Skin epidermis (tissue), 12 donors: ENCODE data around the gene EVL.
"Not testable (repeated sequence)": the region's sequence is repeated elsewhere in the genome, so short reads cannot be mapped to it uniquely, and the experiment has no call there.

Experiments
- H3K27ac ChIP-seq, 21 experiments: fragments of 200-600 bp; sonication (generic) in 11 of 21; one replicate each; pipeline ENCODE4 v1.5.0; 2020; ENCODE audit warnings: mild to moderate bottlenecking in 3 of 21, inconsistent platforms in 2 of 21, moderate library complexity in 2 of 21
- H3K4me3 ChIP-seq, 7 experiments: fragments of 200-600 bp; sonication (generic) in 2 of 7; one replicate each; pipeline ENCODE4 v1.5.0; 2020; ENCODE audit warnings: inconsistent platforms in 2 of 7, mild to moderate bottlenecking in 2 of 7, moderate library complexity in 1 of 7

The EVL gene

GRCh38 chr14:100062590-100062989 is 2.6 kb upstream of the EVL start:
- H3K27ac ChIP-seq = peak overlapping the region in 9 of 21 experiments; percentile 9 to 94 (median 55)
- no peak overlapping the region for H3K4me3 ChIP-seq

DNA sequence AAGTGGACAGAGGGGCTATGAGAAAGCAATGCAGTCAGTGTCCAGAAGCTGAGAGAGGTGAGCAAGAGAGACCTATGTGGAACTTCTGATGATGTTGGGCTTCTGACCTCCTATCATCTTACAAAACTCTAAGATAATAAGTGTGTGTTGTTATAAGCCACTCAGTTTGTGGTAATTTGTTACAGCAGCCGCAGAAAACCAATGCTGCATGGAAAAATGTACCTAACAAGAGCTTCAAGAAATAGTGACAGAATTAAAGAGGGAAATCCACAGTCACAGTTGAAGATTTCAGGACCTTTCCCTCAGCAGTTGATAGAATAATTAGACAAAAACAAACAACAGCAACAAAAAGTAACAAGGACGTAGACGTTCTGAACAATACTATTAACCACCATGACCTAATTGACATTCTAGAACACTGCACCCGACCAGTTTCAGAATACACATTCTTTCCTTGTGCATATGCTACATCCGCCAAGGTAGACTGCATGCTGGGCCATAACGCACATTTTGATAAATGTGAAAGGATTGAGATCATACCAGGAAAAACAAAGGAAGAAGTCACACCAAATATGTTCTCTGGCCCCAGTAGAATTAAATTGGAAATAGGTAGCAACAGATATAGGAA is 1.8 kb upstream of the EVL start:
- no peak overlapping the region for H3K4me3 ChIP-seq
- H3K27ac ChIP-seq = peak overlapping the region in 10 of 21 experiments; percentile 9 to 94 (median 60)

- peak overlapping the region in 15 of 21 experiments; percentile 18 to 94 (median 77) for H3K27ac ChIP-seq
- not testable (repeated sequence) for H3K4me3 ChIP-seq
These were observed 708 bp upstream of the EVL start for GRCh38 chr14:100064335-100065092.

DNA sequence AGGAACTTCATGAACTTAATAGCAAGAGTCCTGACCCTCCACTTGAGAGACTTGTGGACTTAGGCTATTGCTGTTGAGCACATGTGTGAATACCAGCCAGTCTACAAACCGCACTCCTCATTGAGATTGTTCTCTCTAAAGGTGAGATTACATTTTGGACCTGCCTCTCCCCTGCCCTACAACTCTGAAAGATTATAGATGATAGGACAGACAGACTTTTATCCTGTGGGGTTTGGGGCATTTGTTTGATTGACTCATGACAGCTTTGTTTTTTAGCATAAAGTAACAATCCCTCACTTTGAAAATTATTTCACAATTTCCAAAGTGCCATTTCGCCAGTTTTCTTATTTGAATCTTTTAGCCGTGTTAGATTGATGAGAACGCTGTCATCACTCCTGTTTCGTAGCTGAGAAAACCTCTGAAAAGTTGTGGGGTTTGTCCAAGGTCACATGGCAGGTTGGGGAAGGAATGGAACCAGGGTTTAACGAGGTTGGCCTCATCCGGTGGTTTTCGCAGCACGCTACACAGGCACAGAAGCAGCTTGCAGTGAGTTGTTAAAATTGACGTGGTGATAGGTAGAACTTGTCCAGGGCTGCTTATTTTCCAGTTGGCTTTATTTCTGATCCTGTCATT is 836 bp downstream of the EVL start:
- Histone ChIP-seq H3K27ac (peak overlapping the region in 19 of 21 experiments; percentile 36 to 94 (median 77)), H3K4me3 (peak overlapping the region; percentile 16 to 32 (median 22))

GRCh38 chr14:100066962-100067361 is 1.7 kb downstream of the EVL start:
- Histone ChIP-seq H3K27ac (peak overlapping the region in 17 of 21 experiments; percentile 59 to 94 (median 74)), H3K4me3 (peak overlapping the region in 6 of 7 experiments; percentile 7 to 32 (median 24))

DNA sequence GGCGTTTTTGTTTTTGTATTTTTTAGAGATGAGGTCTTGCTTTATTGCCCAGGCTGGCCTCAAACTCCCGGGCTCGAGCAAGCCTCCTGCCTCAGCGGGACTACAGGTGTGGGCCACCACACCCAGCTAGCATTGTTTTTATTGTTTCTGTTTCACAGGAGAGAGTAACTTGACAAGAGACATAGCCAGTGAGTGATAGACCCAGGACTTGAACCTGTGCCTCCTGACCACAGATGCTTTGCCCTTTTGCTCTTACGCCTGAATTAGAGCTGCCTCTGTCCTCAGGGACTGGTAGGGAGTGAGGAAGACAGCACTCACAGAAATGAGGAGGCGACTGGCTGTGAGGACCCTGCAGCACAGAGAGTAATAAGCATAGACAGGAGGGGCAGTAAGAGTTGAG is 2.3 kb downstream of the EVL start:
- Histone ChIP-seq H3K4me3 (peak overlapping the region in 6 of 7 experiments; percentile 7 to 32 (median 24)), H3K27ac (peak overlapping the region in 19 of 21 experiments; percentile 58 to 94 (median 70))

DNA sequence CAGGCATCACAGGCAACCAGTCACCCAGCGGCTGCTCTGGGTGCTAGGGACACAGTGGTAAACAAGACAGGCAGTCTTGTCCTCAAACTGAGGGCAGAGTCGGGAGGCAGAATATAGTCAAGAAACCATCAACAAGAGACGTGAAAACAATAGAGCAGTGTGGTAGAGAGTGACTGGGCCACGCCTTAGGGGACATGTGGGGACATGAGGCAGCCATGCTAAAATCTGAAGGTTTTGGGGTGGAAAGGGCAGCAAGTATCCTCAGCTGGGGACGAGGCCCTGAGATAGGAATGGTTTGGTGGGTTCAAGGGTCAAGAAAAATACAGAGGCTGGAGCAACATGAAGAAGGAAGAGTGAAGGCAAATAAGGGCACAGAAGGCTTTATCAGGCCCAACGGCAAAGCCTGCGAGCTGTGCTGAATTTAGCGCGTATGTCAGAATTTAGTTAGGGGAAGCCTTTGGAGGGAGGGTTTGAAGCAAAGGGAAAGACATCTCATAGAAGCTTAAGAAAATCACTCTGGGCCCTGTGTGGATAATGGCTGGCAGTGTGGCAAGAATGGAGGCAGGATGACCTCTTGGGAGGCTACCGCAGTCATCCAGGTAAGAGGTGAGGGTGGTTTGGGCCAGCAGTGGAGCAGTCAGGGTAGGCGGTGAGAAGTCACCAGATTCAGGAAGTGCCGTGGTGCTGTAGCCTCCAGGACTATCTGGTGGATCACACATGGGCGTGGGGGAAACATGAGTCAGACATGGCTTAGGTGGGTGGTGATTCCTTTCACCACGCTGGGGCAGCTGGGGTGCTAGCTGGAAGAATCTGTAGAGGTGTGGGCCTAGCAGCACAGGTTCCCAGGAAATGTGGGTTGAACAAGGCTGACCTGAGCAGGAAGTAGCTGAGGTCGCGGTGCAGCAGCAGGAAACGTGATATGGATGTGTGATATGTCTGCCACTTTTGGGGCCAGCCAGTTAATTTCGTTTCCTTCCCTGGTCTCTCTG is 3.0 kb downstream of the EVL start:
- Histone ChIP-seq H3K4me3 (peak overlapping the region in 5 of 7 experiments; percentile 7 to 32 (median 27)), H3K27ac (peak overlapping the region in 20 of 21 experiments; percentile 36 to 94 (median 70))

DNA sequence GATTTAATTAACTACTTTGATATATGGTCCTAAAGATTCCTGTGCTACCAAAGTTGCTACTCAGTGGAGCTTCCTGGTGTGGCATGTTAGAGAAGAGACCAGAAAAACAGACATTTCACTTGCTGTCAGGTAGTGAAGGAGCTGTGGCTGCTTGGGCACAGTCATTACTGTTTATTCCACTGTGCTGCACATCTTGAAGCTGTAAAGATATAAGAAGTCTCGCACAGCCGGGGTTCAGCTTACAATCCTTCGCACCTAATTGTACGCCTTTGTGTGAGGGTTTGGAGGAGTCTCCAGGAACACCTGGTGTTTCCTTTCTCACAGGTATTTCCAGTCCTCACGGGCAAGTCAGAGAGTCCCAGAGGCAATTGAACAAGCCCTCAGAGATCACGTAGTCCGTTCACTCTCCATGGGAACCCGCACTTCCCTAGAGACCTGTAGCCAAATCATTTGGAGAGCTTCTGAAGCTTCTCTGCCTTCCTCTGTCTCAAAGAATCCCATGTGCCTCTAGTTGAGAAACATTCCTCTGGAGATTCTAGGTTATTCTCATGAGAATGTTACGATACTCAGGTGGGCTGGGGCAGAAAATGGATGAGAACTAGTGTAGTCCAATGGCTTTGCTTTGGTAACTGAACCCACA is 4.1 kb downstream of the EVL start:
- H3K4me3 ChIP-seq = peak overlapping the region in 6 of 7 experiments; percentile 2 to 31 (median 7)
- H3K27ac ChIP-seq = peak overlapping the region in 19 of 21 experiments; percentile 22 to 94 (median 70)

GRCh38 chr14:100070310-100070709 is 5.1 kb downstream of the EVL start:
- peak overlapping the region in 11 of 21 experiments; percentile 11 to 94 (median 77) for H3K27ac ChIP-seq
- peak overlapping the region in 3 of 7 experiments; percentile 4 to 5 (median 5) for H3K4me3 ChIP-seq

- no peak overlapping the region for H3K4me3 ChIP-seq
- peak overlapping the region in 7 of 21 experiments; percentile 36 to 94 (median 72) for H3K27ac ChIP-seq
These were observed 6.3 kb downstream of the EVL start for GRCh38 chr14:100071545-100071944.

- Histone ChIP-seq H3K27ac (peak overlapping the region in 18 of 21 experiments; percentile 18 to 94 (median 52)), H3K4me3 (peak overlapping the region in 2 of 7 experiments; percentile 2 to 20)
These were observed 7.6 kb downstream of the EVL start for GRCh38 chr14:100072783-100073346.

DNA sequence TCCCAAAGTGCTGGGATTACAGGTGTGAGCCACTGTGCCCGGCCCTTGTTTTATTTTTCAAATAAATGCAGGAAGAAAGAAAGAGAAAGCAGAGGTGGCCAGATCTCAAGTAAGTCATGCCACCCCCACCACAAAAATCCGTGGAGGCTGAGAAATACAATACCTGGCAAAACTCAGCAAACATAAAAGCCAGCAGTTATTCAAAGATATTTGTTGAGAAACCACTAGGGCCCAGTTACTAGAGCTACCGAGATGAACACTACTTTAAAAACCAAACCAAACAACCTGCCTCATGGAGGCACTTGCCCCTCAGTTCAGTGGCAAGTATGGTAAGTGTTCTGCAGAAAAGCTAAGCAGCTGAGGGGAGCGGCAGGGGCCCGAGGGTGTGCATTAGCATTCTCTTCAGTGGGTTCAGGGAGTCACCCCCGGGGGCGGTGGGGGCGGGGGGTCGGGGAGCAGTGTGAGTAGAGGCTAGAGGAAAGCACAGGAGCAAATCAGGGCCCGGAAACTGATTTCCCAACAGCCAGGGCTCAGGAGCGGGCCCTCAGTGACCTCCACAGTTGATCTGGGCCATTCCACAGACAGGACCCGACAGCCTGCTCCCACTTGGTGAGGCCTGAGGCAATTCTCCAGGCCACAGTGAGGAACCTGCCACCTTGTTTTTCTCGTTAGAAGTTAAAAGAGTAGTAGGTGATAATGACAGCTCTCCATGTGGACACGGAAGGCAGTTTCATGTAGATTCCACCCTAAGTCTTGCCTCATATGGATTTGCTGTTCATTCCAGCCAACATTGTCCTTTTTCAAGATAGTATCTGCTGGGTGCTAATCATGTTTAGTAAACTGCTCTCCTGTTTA is 8.6 kb downstream of the EVL start:
- H3K4me3 ChIP-seq = no peak overlapping the region
- peak overlapping the region in 16 of 21 experiments; percentile 22 to 94 (median 62) for H3K27ac ChIP-seq

DNA sequence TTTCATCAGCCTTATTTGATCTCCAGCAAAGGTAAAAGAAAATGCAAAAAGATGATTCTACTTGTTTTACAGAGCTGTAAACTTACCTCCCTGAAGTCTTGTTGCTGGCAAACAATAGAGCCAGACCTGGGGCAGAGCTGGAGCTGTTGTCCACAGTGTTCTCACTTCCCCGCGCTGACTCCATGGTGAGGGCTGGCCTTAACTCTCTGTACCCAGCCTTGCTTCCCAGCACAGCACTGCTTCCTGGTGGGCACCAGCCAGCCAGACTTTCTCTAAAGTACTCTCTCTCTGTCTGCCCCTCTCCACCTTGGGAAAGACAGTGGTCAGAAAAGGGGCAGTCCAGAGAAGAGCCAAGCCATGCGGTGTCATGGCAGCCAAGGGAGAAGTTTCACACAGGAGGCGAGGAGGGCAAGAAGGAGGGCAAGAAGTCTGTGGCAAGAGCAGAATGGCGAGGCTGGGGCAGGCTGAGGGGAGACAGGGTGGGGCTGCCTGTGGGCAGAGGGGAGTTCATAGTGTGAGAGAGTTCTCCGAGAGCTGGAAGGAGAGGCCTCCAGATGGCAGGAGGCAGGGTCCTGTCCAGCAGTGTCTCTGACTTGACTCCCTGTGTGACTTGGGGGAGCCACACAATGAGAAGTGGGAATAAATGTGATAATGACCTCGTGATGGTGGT is 9.3 kb downstream of the EVL start:
- no peak overlapping the region for H3K4me3 ChIP-seq
- peak overlapping the region in 16 of 21 experiments; percentile 21 to 94 (median 57) for H3K27ac ChIP-seq

DNA sequence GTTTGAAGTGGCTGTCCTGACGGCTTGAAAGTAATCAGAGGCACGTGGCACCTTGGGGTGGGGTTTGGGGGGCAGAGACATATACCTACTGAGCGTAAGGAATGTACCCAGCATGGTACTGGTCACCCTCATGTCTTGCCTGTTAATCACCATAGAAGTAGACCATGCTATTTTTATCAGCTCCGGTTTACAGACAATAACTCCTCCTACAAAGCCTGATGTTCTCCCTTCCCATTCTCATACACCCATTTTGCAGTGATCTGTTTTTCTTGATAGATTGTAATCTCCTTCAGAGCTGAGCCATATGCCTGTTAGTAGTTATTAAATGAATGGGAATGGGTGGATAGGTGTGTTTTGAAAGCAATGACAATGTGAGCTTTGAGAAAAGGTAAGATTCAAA is 10.5 kb downstream of the EVL start:
- Histone ChIP-seq H3K27ac (peak overlapping the region in 10 of 21 experiments; percentile 1 to 94 (median 60)), H3K4me3 (no peak overlapping the region)

DNA sequence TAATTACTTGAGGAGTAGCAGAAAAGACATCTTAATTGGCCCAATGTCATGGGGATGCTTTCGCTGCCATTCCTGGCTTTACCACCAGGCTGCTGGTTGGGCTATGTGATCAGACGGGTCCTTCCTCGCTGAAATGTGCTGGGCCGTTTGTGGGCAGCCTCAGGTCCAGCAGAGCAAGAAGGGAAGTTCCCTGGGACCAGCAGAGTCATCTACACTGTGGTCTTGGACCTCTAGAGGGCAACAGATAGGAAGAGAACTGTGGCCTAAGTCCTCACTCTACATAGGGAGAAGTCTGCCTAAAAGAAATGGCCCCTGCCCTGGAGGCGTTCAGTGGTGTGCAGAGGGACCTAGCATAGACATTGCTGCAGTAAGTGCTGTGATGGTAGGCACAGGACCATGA is 10.9 kb downstream of the EVL start:
- peak overlapping the region in 13 of 21 experiments; percentile 2 to 94 (median 44) for H3K27ac ChIP-seq

GRCh38 chr14:100076606-100077005 is 11.4 kb downstream of the EVL start:
- Histone ChIP-seq H3K27ac (peak overlapping the region in 14 of 21 experiments; percentile 2 to 94 (median 32)), H3K4me3 (no peak overlapping the region)

More for the DNA sequence above, 10.9 kb downstream of the EVL start:
- H3K4me3 ChIP-seq = no peak overlapping the region

GRCh38 chr14:100077441-100077840 is 12.2 kb downstream of the EVL start:
- Histone ChIP-seq H3K4me3 (no peak overlapping the region), H3K27ac (peak overlapping the region in 6 of 21 experiments; percentile 2 to 94 (median 40))
